Activated CD4-positive, CD25-positive, alpha-beta regulatory T cell (primary cell): ENCODE data around the gene PLCD4.

Source experiments
- DNase-seq, 4 experiments: peaks; one replicate each; lab custom pipeline; 2025; lab: John Stamatoyannopoulos, UW

PLCD4 gene

GRCh38 chr2:218664653-218665052 is 57.0 kb downstream of the PLCD4 start:
- no peak for DNase-seq

GRCh38 chr2:218671097-218671653 is 63.5 kb downstream of the PLCD4 start:
- no peak for DNase-seq

GRCh38 chr2:218671654-218672566 is 64.2 kb downstream of the PLCD4 start, which contains the start of the genes RNF25 and STK36:
RNF25 (minus strand) TSS chr2:218672002; CDS start chr2:218671970, 32 bp downstream.
STK36 (plus strand) TSS chr2:218672086; CDS start chr2:218672830, 744 bp downstream.
- DNase-seq, result peak; percentile 55 to 67 (median 65)

- no peak for DNase-seq
Observed at GRCh38 chr2:218679119-218679518, 71.4 kb downstream of the PLCD4 start.

- no peak for DNase-seq
Observed at GRCh38 chr2:218680061-218680460, 72.4 kb downstream of the PLCD4 start.
